ENCODE data around the gene DGKI.

DNA sequence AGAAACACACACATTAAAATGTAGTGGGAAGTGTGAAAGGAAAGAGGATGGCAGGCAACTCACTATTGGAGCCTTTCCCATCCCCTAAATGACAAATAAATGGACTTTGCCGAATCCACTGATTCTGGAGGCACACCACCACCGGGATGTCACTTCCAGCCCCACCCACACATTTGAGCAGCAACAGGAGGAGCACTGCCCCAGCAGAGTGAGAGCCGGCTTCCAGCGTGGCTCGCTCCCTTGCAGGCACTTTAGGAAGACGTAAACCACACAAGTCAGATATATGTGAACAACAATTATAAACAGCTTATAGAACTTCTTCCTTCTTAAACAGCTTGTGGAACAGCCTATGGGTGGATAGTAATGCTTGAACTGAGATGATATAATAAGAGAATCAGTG lies 191.0 kb downstream of the DGKI start:
- TF ChIP-seq, protein P1, sequence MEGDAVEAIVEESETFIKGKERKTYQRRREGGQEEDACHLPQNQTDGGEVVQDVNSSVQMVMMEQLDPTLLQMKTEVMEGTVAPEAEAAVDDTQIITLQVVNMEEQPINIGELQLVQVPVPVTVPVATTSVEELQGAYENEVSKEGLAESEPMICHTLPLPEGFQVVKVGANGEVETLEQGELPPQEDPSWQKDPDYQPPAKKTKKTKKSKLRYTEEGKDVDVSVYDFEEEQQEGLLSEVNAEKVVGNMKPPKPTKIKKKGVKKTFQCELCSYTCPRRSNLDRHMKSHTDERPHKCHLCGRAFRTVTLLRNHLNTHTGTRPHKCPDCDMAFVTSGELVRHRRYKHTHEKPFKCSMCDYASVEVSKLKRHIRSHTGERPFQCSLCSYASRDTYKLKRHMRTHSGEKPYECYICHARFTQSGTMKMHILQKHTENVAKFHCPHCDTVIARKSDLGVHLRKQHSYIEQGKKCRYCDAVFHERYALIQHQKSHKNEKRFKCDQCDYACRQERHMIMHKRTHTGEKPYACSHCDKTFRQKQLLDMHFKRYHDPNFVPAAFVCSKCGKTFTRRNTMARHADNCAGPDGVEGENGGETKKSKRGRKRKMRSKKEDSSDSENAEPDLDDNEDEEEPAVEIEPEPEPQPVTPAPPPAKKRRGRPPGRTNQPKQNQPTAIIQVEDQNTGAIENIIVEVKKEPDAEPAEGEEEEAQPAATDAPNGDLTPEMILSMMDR (IDR thresholded peaks at IDR 0.05) = no peak
- no peak for TF ChIP-seq POLR2A (IDR thresholded peaks at IDR 0.05)

Measured in thyroid gland (tissue), 4 donors.